Tibial nerve (tissue), 4 donors: ENCODE measurements around the gene PRRC2C. TPM values are rescaled to one million over a fixed set of nuclear protein-coding genes. Genes with fewer than 3 reads are reported as not detected.

Experiments
- DNase-seq, 2 donors: peaks; one replicate each; pipeline ENCODE4 v3.0.0-alpha.2; 2019; ENCODE audit warnings: low spot score in 2 of 2
- H3K27ac ChIP-seq, 4 donors: fragments of 200-600 bp; sonication (generic) in 3 of 4; one replicate each; pipeline ENCODE4 v1.5.1; 2017 to 2019; ENCODE audit warnings: mild to moderate bottlenecking in 1 of 4
- H3K27me3 ChIP-seq, 2 donors: fragments of 200-600 bp; sonication (generic) in 1 of 2; one replicate each; pipeline versions ENCODE4 v1.5.1 to v1.6.0; 2017 to 2019
- H3K36me3 ChIP-seq, 3 donors: fragments of 200-600 bp; sonication (generic); one replicate each; pipeline ENCODE4 v1.5.1; 2018 to 2019
- H3K4me1 ChIP-seq, 4 donors: fragments of 200-600 bp; sonication (generic) in 3 of 4; one replicate each; pipeline ENCODE4 v1.5.1; 2017 to 2019
- H3K4me3 ChIP-seq, 4 donors: fragments of 200-600 bp; sonication (generic) in 3 of 4; one replicate each; pipeline ENCODE4 v1.5.1; 2017 to 2019; ENCODE audit warnings: mild to moderate bottlenecking in 1 of 4, moderate library complexity in 1 of 4
- H3K9me3 ChIP-seq, 4 donors: fragments of 200-600 bp; sonication (generic) in 3 of 4; one replicate each; pipeline ENCODE4 v1.5.1; 2017 to 2019
- CTCF ChIP-seq, 5 experiments: fragments of 200-600 bp in 3 of 5; fragments of 450-650 bp in 2 of 5; sonication (generic) in 3 of 5; IDR thresholded peaks; one replicate each; pipeline ENCODE4 v1.5.1; 2016 to 2019; ENCODE audit warnings: antibody characterized with exemption in 5 of 5, mild to moderate bottlenecking in 3 of 5, moderate library complexity in 2 of 5
- EP300 ChIP-seq, 2 donors: sonication (generic); formaldehyde crosslinking; IDR thresholded peaks; one replicate each; pipeline ENCODE4 v1.6.1; 2017; ENCODE audit warnings: antibody characterized with exemption in 2 of 2, mild to moderate bottlenecking in 1 of 2
- POLR2A ChIP-seq, 2 donors: fragments of 450-650 bp; IDR thresholded peaks; one replicate each; pipeline ENCODE4 v1.6.1; 2017; ENCODE audit warnings: antibody characterized with exemption in 2 of 2, mild to moderate bottlenecking in 2 of 2, moderate library complexity in 2 of 2
- WGBS, 2 donors: methylation state at CpG; one replicate each; pipeline ENCODE4 v1.1.5; 2018; 5-methylcytosine and 5-hydroxymethylcytosine counted together
- total RNA-seq, 4 donors: library from RNA; depleted of rRNA; stranded (reverse); fragments of >200 nt; gene quantifications; one replicate each; pipeline ENCODE4 v1.1.0, GENCODE V29; 2016

Gene PRRC2C
- total RNA-seq, 4 donors from 2014 or later, result 69.8 to 91.6 (median 80.2) TPM

- no peak overlapping the region for H3K27ac ChIP-seq
- WGBS, 2 donors, result 83 to 91% methylated on average over 2 of the region's 2 CpGs
- no peaks in the 10 kb centered on the region for H3K36me3 ChIP-seq
- no peaks in the 10 kb centered on the region for H3K9me3 ChIP-seq
- no peaks in the 10 kb centered on the region for H3K4me1 ChIP-seq
- no peaks in the 10 kb centered on the region for H3K27me3 ChIP-seq
- no peak overlapping the region for H3K4me3 ChIP-seq
- no peak for DNase-seq
- TF ChIP-seq EP300 (IDR thresholded peaks at IDR 0.05) (no peak), CTCF (IDR thresholded peaks at IDR 0.05) (no peak), POLR2A (IDR thresholded peaks at IDR 0.05) (no peak)
These were observed 131.3 kb downstream of the PRRC2C start for GRCh38 chr1:171616586-171616985.

GRCh38 chr1:171622152-171622462, 136.8 kb downstream of the PRRC2C start, which contains the start of gene MYOCOS:
MYOCOS (plus strand) TSS chr1:171622243; CDS start chr1:171623884, 1,641 bp downstream.
- Histone ChIP-seq H3K27me3 (no peaks in the 10 kb centered on the region), H3K9me3 (no peaks in the 10 kb centered on the region), H3K27ac (no peak within 1 kb of the TSS), H3K4me1 (no peaks in the 10 kb centered on the region), H3K4me3 (no peak within 1 kb of the TSS), H3K36me3 (no peaks in the 10 kb centered on the region)
- TF ChIP-seq CTCF (IDR thresholded peaks at IDR 0.05) (no peak), POLR2A (IDR thresholded peaks at IDR 0.05) (no peak), EP300 (IDR thresholded peaks at IDR 0.05) (no peak)
- DNase-seq, result no peak
- WGBS, 2 donors, result 63 to 65% methylated on average over 7 of the region's 7 CpGs

DNA sequence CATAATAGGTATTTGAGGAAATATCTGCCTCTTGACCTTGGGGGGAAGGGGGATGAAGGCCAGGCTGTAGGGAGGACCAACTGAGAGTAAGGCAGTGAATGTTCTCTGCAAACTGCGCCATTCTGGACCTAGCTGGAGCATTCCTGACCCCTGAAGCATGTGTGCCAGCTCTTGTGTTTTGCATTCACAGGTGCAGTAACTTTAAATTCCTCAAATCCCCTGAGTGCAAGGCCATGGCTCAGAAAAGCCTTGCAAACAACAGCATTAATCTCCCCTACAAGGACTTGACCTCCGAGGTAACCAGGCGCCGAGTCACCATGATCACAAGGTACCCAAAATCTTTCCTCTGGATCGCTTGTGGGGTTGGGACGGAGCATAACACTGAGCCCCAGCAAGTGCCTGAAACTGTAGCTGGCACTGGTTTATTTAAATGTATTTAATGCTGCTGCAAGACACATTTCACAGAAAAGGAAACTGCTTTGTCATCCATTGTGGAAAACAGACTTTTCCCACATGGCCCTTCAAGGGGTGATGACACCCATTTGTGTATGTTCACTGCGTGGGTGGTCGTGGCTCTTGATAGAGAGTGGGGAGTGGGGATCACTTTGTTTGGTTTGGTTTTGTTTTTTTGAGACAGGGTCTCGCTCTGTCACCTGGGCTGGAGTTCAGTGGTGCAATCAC, 138.5 kb downstream of the PRRC2C start:
- TF ChIP-seq CTCF (IDR thresholded peaks at IDR 0.05), result no peak
- no peak for TF ChIP-seq EP300 (IDR thresholded peaks at IDR 0.05)
- TF ChIP-seq POLR2A (IDR thresholded peaks at IDR 0.05), result no peak

GRCh38 chr1:171625225-171625624, 139.9 kb downstream of the PRRC2C start:
- Histone ChIP-seq H3K9me3 (no peaks in the 10 kb centered on the region), H3K4me3 (no peak overlapping the region), H3K36me3 (no peaks in the 10 kb centered on the region), H3K4me1 (no peaks in the 10 kb centered on the region), H3K27ac (no peak overlapping the region), H3K27me3 (no peaks in the 10 kb centered on the region)
- TF ChIP-seq POLR2A (IDR thresholded peaks at IDR 0.05) (no peak), CTCF (IDR thresholded peaks at IDR 0.05) (no peak), EP300 (IDR thresholded peaks at IDR 0.05) (no peak)
- 78 to 80% methylated on average over 1 of the region's 1 CpG for WGBS, 2 donors
- no peak for DNase-seq

More for the DNA sequence above, 138.5 kb downstream of the PRRC2C start:
- 56 to 70% methylated on average over 9 of the region's 9 CpGs for WGBS, 2 donors
- Histone ChIP-seq H3K9me3 (no peaks in the 10 kb centered on the region), H3K27ac (no peak overlapping the region), H3K4me1 (no peaks in the 10 kb centered on the region), H3K27me3 (no peaks in the 10 kb centered on the region), H3K36me3 (no peaks in the 10 kb centered on the region), H3K4me3 (no peak overlapping the region)
- no peak for DNase-seq

DNA sequence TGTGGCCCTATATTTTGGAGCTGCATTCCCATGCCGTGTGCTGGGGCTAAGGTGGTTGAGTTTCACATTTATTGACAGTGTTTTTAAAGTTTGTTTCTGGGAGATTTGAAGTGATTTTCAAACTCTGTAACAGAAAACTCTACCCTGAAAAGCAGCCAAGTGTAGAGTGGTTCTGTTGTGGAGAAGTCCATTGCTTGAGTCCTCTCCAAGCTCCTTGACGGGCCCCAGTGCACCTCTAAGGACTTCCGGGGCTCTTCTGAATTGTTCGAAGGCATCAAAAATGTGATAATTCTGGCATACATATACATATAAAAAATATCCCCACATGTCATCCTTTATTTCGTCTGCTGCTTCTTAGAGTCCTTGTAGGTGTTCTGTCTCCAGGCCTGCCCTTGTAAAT, 141.7 kb downstream of the PRRC2C start:
- H3K36me3 ChIP-seq, result no peaks in the 10 kb centered on the region
- peaks cover 0 to 5% (median 0%) of the 10 kb centered on the region in 4 donors for H3K9me3 ChIP-seq
- H3K4me1 ChIP-seq, result no peaks in the 10 kb centered on the region
- no peak overlapping the region for H3K4me3 ChIP-seq
- 69 to 87% methylated on average over 5 of the region's 5 CpGs for WGBS, 2 donors
- TF ChIP-seq CTCF (IDR thresholded peaks at IDR 0.05) (no peak), POLR2A (IDR thresholded peaks at IDR 0.05) (no peak), EP300 (IDR thresholded peaks at IDR 0.05) (no peak)
- H3K27me3 ChIP-seq, result no peaks in the 10 kb centered on the region
- DNase-seq, result no peak
- H3K27ac ChIP-seq, result no peak overlapping the region
